Nucleus accumbens (tissue), 56 donors: ENCODE data around the gene SLC43A2.

Source experiments
- DNase-seq, 56 donors: peaks; one replicate each; lab custom pipeline; 2025; lab: John Stamatoyannopoulos, UW

SLC43A2 gene

GRCh38 chr17:1625581-1625980, 3.1 kb downstream of the SLC43A2 start:
- no peak for DNase-seq

GRCh38 chr17:1625053-1625452, 3.6 kb downstream of the SLC43A2 start:
- no peak for DNase-seq

GRCh38 chr17:1624650-1625049, 4.0 kb downstream of the SLC43A2 start:
- DNase-seq: no peak

- no peak for DNase-seq
Observed at GRCh38 chr17:1623057-1623630, 5.5 kb downstream of the SLC43A2 start.

GRCh38 chr17:1621273-1621954, 7.2 kb downstream of the SLC43A2 start:
- DNase-seq: no peak

GRCh38 chr17:1620486-1620885, 8.1 kb downstream of the SLC43A2 start:
- no peak for DNase-seq

GRCh38 chr17:1617620-1618174, 10.9 kb downstream of the SLC43A2 start:
- no peak for DNase-seq

- no peak for DNase-seq
Observed at GRCh38 chr17:1616101-1616500, 12.5 kb downstream of the SLC43A2 start.

GRCh38 chr17:1612400-1612799, 16.2 kb downstream of the SLC43A2 start:
- DNase-seq: no peak

- no peak for DNase-seq
Observed at GRCh38 chr17:1611715-1612114, 16.9 kb downstream of the SLC43A2 start.

- no peak for DNase-seq
Observed at GRCh38 chr17:1608676-1609075, 20.0 kb downstream of the SLC43A2 start.

GRCh38 chr17:1607971-1608320, 20.7 kb downstream of the SLC43A2 start:
- no peak for DNase-seq

- no peak for DNase-seq
Observed at GRCh38 chr17:1606352-1606985, 22.2 kb downstream of the SLC43A2 start.

- no peak for DNase-seq
Observed at GRCh38 chr17:1605681-1606351, 22.8 kb downstream of the SLC43A2 start.

- no peak for DNase-seq
Observed at GRCh38 chr17:1604831-1605528, 23.7 kb downstream of the SLC43A2 start.

- DNase-seq: no peak
Observed at GRCh38 chr17:1601571-1601970, 27.1 kb downstream of the SLC43A2 start.

- DNase-seq: no peak
Observed at GRCh38 chr17:1598399-1599095, 30.1 kb downstream of the SLC43A2 start.

GRCh38 chr17:1597861-1598342, 30.7 kb downstream of the SLC43A2 start:
- DNase-seq: no peak

- DNase-seq: no peak
Observed at GRCh38 chr17:1593630-1593931, 35.1 kb downstream of the SLC43A2 start.
